GM18858 (cell line): ENCODE measurements around the gene CLN5.
"Not testable (repeated sequence)": the region's sequence is repeated elsewhere in the genome, so short reads cannot be mapped to it uniquely, and the experiment has no call there.

Experiments
- ATAC-seq: cut with Tn5 transposase; IDR thresholded peaks from one replicate; pipeline ENCODE4 v1.9.1; 2021; ENCODE audit not compliant: unreplicated experiment

The CLN5 gene

DNA sequence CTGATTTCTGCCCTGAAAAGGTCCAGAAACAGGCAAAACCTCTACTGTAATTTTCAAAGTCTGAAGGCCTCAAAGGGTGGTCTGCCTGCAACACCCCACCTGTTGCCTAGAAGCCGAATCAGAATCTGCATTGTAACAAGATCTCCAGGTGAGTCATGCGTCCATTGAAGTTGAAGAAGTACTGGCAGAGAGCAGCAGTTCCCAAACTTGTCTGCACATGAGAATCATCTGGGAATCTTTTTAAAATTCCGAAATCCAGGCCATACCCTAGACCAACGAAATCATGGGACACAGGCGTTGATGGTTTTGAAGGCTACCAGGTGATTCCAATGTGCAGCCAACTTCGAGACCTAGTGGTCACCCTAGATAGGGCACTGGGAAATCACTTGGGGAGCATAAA lies 16.0 kb upstream of the CLN5 start:
- no peak for ATAC-seq

DNA sequence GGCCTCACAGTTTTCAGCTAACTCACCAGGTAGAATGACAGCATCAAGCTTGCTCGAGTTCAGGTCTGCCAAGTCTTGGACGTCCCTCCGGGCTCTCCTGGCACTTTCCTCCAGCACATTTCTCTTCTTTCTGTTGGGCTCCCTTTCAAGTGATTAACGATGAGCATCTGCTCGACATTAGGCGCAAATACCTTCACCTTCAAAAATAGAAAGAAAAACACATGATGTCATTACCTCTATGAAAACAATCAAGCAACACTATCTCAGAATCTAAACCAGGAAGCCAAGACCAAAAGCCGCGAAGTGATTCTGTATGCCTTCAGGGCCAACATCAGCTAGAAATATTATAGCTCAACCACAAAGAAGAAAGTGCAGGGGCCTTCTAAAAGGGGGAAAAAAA lies 15.4 kb upstream of the CLN5 start:
- no peak for ATAC-seq

DNA sequence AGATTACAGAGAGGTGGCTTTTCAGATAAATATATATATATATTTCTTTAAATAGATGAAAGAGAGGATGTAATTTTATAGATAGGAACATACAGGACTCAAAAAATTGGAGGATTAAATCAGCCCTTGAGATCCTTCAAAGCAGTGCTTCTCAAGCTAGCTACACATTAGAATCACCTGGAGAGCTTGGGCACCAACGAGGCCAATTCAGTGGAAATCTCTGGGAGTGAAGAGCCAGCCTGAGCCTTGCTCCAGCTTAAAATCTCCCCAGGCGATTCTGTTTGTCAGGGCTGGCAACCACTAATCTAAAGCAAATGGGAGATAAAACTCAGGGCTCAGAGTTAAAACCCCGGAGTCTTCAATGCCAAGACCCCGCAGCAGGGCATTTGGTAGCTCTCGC lies 15.0 kb upstream of the CLN5 start:
- ATAC-seq: no peak

DNA sequence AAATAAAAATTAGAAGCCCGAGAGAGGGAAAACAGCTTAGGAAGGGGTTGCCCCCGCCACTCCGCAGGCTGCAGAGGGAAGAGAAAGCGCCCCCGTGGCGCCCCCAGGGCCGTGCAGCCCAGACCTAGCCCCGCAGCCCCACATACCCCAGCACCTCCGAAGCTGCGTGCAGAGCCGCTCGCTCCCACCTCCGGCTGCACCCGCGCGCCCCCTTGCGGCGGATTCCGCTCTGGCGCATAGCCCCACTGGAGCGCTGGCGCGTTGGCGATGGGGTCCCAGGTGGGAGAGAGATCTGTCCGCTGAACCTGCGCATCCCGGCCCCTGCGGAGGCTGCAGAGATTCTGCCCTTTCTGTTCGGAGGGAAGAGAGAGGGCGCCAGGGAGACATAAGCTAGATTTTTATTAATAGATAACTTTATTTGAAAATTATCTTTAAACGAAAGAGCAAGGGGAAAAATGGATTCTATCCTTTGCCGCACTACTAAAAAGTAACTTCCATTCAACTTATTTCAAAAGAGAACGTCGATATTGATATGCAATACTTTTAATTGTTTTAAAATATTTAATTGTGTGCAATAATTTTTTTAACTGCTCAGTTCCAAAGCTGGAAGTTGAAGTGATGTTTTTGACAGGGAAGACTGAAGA lies 11.7 kb upstream of the CLN5 start:
- peak; percentile 100 for ATAC-seq

DNA sequence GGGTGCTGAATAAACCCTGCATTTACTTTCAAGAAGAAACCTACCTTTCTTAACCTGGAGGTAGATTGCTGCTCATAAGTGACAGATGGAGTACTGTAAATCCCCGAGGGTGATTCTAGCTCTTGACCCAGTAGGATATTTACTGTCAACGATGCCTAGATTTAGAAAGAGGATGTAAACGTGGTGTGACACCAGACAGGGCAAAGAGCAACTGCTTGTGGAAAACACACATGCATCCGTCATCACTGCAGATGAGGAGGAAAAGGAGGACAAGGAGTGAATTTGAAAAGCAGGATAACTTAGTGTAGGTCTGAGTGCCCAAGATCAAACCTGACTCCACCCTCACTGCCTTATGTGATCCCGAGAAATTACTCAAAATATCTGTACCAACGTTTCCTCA lies 9.8 kb upstream of the CLN5 start:
- no peak for ATAC-seq

DNA sequence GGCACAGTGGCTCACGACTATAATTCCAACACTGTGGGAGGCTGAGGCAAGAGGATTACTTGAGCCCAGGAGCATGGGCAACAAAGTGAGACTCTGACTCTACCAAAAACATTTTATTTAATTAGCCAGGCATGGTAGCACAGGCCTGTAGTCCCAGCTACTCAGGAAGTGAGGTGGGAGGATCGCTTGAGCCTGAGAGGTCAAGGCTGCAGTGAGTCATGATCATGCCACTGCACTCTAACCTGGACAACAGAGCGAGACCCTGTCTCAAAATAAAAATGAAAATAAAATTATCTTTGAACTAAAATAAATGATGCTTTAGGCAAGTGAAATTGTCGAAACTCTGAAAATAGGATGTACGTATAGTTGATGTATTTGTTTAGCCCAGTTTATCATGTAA lies 8.2 kb upstream of the CLN5 start:
- ATAC-seq: no peak

DNA sequence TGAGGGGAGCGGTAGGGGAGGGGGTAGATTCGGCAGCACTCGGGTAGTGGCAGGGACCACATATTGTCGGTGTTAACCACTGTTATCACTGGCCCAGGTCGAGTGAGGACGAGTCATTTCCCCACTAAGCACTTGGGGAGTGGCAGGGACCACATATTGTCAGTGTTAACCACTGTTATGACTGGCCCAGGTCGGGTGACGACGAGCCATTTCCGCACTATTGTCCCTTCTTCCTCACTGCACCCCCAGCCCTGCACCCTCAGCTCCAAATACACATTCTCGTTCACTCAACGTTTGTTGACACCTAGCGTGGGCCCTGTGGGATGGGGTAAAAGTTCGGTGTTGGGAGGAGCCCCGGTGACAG lies 467 bp upstream of the CLN5 start:
- ATAC-seq: peak; percentile 39

DNA sequence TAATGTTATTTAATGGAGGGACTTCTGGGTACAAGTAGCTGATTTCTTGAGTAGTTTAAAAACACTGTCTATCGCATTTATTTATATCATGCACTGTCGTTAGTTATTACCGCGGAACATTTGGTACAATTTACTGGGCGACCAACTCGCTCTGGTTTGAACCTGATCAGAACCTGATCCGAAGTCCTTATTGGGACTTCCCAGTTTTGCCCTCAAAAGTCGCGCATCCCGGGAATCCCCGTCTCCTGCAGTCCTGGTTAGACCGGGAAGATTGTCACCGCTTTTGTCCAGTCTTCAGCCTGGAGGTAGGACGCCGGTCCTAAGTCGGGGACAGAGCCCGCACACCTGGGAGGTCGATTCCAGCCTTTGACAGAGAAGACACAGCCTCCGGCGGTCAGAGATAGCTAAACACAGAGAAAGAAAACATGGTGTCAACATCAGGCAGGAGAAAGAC lies 694 bp downstream of the CLN5 start:
- no peak for ATAC-seq

DNA sequence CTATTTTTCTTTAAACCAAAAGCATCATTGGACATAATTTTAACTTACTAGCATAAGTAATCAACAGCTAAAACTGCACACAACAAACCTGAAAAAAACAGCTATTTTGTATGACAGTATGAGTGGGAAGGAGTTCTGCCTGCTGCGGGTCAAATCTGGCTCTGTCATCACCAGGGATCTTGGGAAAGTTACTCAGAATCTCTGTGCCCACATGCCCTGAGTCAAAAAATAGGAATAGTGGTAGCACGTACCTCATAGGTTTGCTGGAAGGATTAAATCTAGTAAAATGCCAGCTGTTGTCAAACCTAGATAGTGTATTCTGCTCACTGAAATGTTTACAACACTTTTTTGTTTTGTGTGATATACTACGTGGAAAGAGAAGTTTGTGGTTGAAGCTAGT lies 1.1 kb downstream of the CLN5 start:
- ATAC-seq: no peak

DNA sequence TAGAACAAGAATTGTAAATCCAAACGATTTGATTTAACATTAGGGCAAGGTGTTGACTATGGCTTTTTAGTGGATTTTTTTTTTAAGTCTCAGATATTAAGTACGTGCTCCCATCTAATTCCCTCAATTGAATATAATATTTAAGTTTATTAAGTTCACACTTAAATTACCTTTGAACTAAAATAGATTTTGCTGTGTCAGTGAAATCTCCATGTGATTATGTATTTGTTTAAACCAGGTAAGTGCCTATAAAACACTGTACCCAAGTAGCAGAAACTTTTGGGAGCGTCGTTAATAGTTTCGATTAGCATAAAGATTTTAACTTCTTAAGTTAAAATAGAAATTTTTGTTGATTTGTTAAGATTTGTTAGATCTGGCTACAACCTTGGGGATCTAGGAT lies 1.6 kb downstream of the CLN5 start:
- ATAC-seq: no peak

DNA sequence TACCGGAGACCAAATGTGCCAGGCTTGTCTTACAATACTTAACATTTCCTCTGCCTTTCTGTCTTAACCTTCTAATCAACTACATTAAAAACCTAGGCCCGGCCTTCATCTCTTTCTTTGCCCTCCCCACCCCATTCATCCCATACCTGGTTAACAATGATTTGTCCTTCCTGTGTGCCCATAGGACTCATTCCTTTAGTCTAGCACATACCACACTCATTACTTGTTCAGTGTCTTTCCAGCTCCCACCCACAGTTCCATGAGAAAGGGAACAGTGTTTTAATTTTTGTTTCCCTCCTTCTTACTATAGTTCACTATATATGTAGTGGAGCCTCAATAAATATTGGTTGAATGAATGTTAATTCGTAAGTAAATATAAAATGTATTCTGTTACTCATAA lies 2.4 kb downstream of the CLN5 start:
- ATAC-seq: no peak

DNA sequence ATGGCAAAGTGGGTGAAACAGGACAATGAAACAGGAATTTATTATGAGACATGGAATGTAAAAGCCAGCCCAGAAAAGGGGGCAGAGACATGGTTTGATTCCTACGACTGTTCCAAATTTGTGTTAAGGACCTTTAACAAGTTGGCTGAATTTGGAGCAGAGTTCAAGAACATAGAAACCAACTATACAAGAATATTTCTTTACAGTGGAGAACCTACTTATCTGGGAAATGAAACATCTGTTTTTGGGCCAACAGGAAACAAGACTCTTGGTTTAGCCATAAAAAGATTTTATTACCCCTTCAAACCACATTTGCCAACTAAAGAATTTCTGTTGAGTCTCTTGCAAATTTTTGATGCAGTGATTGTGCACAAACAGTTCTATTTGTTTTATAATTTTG lies 8.6 kb downstream of the CLN5 start:
- ATAC-seq: no peak

DNA sequence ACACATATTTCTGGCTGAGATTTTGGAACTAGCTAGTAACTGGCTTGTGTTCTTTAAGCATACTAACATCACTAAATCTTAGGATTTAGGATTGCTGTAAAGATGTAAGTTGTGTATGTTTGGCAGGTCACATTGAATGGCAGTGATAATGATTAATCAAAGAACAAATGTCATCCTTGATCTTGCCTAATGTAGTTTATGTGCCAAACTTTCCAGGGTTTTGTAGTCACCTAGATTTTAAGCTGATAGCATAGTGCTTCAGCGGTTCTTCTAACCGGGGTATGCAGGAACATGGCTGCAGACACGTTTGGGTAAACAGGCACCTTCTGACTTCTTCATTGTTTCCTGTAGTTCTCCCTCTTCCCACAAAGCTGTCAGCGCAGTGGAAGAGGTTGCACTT lies 9.7 kb downstream of the CLN5 start:
- no peak for ATAC-seq

DNA sequence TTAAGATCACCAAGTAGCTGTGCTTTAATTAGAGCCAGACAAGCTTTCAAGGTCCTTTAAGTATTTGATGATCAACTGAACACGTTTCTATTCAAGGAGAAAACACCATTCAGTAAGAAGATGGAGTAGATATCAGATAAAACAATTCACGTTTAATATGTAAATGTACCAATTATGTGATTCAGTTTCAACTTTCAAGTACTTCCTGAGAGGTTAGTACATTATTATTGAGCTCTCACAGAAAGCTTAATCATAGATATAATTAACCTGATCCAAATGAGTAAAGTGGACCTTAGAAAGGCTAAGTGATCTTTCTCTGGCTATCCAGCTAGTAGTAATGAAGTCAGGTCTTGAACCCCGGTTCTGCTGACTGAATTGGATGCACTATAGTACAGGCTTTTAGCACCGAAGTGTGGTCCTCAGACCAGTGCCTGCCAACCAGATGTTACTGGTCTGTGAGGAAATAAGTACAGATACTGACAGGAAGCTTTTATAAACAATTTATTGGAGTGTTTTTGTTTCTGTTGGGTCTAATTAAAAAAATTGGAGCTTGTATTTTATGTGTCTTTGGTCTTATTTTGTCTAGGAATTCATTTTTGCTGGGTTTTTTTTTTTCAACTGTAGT lies 10.2 kb downstream of the CLN5 start:
- ATAC-seq: no peak

DNA sequence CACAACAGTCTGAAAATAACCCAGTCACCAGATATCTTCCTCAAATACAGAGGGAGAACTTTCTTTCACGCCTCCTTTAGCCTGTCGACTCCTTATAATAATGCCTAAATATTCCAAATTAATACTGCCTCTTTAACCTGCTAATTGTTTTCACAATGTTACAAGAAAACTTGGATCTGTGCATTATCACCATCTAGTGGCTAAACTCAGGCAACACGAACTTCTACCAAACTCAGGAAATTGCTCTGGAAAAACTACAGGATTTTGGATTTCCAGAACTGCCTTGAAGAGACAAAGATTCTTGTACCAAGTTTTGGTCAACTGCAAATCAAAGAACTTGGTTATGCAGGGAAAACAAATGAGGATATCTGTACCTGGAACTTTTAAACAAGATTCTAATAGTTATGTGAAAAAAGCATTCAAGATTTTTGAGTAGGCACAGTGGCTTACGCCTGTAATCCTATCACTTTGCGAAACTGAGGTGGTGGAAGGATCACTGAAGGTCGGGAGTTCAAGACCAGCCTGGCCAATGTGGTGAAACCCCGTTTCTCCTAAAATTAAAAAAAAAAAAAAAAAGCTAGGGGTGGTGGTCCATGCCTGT lies 10.8 kb downstream of the CLN5 start:
- no peak for ATAC-seq

DNA sequence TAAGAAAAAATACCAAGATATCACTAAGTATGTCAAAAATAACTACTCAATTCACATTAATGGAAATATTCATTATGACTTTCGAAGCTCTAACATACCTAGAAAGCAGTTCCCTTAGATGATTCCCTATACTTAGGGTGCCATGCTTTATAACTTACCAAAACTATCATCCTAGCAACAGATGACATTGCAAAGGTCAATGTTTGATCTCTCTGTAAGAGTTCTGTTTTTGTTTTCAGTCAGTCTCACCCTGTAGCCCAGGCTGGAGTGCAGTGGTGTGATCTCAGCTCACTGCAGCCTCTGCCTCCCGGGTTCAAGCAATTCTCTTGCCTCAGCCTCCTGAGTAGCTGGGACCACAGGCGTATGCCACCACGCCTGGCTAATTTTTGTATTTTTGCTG lies 16.5 kb downstream of the CLN5 start:
- ATAC-seq: peak; percentile 49

DNA sequence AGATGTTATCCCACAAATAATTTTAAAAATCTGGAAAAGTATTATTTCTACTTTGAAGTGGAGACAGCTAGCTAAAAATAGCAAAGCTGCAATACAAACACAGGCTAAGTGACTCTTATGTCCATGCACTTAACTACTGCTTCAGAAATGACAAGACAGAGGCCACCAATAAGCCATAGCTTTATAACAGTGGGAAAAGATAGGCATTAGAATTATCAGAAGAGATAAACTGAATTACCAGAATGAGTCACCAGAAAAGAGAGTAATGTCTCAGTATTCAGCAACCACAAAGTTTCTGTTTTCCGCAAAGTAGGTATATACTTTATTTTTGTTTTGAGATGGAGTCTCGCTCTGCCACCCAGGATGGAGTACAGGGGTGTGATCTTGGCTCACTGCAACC lies 17.1 kb downstream of the CLN5 start:
- ATAC-seq: no peak

DNA sequence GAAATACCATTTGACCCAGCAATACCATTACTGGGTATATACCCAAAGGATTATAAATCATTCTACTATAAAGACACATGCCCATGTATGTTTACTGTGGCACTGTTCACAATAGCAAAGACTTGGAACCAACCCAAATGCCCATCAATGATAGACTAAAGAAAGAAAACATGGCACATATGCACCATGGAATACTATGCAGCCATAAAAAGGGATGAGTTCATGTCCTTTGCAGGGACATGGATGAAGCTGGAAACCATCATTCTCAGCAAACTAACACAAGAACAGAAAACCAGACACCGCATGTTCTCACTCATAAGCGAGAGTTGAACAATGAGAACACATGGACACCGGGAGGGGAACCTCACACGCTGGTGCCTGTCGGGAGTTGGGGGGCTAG lies 17.8 kb downstream of the CLN5 start:
- ATAC-seq: not testable (repeated sequence)

DNA sequence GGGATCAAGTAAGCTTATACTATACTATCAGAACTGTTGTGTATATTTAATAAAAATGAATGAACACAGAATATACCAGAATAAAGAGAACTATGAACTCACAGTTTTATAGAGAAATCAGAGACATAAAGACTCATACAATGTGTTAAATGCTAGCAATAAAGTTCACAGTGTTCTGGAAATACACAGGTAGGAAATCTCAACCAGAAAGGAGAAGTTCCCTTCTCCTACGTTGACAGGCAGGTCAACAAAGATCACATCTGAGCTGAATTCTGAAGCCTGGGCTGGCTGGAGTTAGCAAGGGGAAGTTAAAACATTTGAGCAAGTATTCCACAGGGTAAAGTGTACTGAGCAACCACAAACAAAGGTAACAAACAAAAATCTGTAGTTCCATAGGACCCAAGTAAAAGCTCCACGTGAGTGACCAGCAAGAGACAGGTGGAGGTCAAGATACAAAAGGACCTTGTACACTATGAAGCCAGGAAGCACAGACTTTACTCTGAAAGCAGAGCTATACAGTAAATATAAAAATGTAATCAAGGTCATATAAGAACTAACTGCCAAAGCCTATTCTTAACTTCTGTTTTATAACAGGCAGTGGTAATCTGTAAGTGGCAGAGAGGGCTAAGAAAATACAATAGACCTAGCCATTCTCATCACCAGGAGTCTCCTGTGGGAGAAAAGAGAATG lies 22.1 kb downstream of the CLN5 start:
- no peak for ATAC-seq

DNA sequence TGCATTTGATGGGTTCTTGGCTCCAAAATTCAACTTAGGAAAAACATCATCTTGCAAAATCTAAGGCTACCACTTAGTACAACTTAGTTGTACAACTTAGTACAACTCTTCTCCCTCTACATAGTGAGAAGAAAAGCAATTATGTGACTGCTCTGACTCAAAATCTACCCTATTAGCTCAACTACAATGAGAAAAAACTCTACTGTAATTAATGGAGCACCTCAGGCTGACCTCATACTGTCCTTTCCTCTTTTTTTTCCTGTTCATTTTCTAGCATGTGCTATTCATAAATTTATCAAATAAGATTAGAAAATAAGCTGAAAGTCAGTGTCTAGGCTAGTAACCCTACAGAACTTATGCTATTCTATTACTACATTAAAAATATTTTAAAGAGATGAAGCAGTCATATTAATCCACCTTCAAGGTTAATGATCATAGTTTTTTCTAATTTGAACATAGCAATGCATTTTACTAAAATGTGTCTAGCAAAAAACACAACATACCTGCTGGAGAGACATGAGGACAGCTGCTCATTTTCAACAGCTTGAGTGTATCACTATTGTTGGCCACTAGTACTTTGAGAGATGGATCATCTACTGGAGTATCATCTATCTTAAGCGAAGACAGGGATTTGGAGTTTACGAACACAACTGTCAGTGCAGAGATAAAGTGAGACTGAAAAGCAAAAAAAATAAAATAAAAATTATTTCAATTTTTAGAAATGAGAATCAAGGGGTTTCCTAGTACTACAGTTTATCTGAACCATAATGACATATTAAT lies 23.2 kb downstream of the CLN5 start:
- no peak for ATAC-seq

DNA sequence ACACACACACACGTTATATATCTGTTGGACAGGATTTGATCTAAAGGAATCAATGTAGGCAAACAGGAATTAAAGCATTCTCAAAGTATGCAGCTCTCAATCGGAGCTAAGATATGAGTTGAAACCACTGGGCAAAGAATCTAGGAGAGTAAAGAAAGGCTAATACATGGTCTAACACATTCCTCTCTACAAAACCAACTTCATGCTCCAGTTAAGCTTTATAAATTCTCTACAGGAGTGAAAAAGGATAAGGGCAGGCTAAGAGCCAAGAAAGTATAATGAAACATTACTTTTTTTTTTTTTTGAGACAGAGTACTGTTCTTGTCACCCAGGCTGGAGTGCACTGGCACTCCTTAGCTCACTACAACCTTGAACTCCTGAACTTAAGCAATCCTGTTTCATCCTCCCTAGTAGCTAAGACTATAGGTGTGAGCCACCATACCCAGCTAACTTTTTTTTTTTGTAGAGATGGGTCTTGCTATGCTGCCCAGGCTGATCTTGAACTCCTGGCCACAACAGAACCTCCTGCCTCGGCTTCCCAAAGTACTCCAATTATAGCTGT lies 24.5 kb downstream of the CLN5 start:
- no peak for ATAC-seq
